K562 (cell line): ENCODE data around the gene CAPN7. TPM values are rescaled to one million over a fixed set of nuclear protein-coding genes. Genes with fewer than 3 reads are reported as not detected.
"Not testable (repeated sequence)": the region's sequence is repeated elsewhere in the genome, so short reads cannot be mapped to it uniquely, and the experiment has no call there.

Experiments used
- ATF3 ChIP-seq, 2 experiments: fragments of 450-650 bp in 1 of 2; sonication (generic) in 1 of 2; formaldehyde crosslinking in 1 of 2; IDR thresholded peaks in 1 of 2; conservative IDR thresholded peaks in 1 of 2; 2 replicates each; pipeline versions ENCODE4 v1.6.1 to v1.8.1; 2016 to 2023; ENCODE audit warnings: mild to moderate bottlenecking in 2 of 2, moderate library complexity in 2 of 2, inconsistent platforms in 1 of 2, missing genetic modification reagents in 1 of 2
- ATF7 ChIP-seq: fragments of 450-650 bp; IDR thresholded peaks from 2 replicates; pipeline ENCODE4 v1.7.1; 2014; ENCODE audit warnings: mild to moderate bottlenecking, moderate library complexity
- BRD9 ChIP-seq: fragments of 450-650 bp; IDR thresholded peaks from 2 replicates; pipeline ENCODE4 v1.6.1; 2018; ENCODE audit warnings: low read depth; ENCODE audit not compliant: partially characterized antibody
- EHMT2 ChIP-seq: fragments of 450-650 bp; IDR thresholded peaks from 2 replicates; pipeline ENCODE4 v1.6.1; 2018; ENCODE audit warnings: antibody characterized with exemption
- MGA ChIP-seq: fragments of 450-650 bp; IDR thresholded peaks from 2 replicates; pipeline ENCODE4 v1.6.1; 2016; ENCODE audit warnings: mild to moderate bottlenecking, moderate library complexity
- POLR2A ChIP-seq: fragments of 450-650 bp; conservative IDR thresholded peaks from 2 replicates; pipeline ENCODE4 v1.6.1; 2016
- POLR2G ChIP-seq: fragments of 200-400 bp; formaldehyde crosslinking; IDR thresholded peaks from 2 replicates; pipeline ENCODE4 v1.6.1; 2017; ENCODE audit warnings: low read depth, mild to moderate bottlenecking, antibody characterized with exemption, low read length, moderate library complexity
- POLR2H ChIP-seq: IDR thresholded peaks from 2 replicates; pipeline ENCODE4 v1.6.1; 2016; ENCODE audit warnings: missing genetic modification characterization, low read depth, mild to moderate bottlenecking, control low read depth, missing compliant biosample characterization, moderate library complexity
- TAF1 ChIP-seq: IDR thresholded peaks from 2 replicates; pipeline ENCODE4 v1.6.1; 2011; ENCODE audit warnings: mild to moderate bottlenecking, low read length, moderate library complexity; ENCODE audit not compliant: insufficient read depth, control insufficient read depth, severe bottlenecking; ENCODE audit errors: extremely low read depth
- TEAD4 ChIP-seq, 2 experiments: sonication (generic) in 1 of 2; formaldehyde crosslinking in 1 of 2; IDR thresholded peaks; 2 replicates each; pipeline versions ENCODE4 v1.6.1 to v1.8.0; 2012 to 2022; ENCODE audit warnings: borderline replicate concordance in 1 of 2, inconsistent platforms in 1 of 2, low read length in 1 of 2, mild to moderate bottlenecking in 1 of 2, missing genetic modification reagents in 1 of 2
- TRIM25 ChIP-seq: fragments of 450-650 bp; IDR thresholded peaks from 2 replicates; pipeline ENCODE4 v1.7.0; 2016; ENCODE audit warnings: borderline replicate concordance
- polyA plus RNA-seq, 8 experiments: library from polyadenylated mRNA; depleted of rRNA in 4 of 8; stranded (reverse) in 5 of 8; unstranded in 3 of 8; fragments of >200 nt; fragmentation: Nextera tagmentation in 2 of 8; fragmentation: Illumina TruSeq in 1 of 8; extraction: Ambion mirVana in 2 of 8; extraction: Trizol in 1 of 8; gene quantifications; 2 replicates each; pipeline versions ENCODE4 v1.2.1 to v1.2.3, GENCODE V29; 2011 to 2014; ENCODE audit warnings: inconsistent platforms in 1 of 8, missing spikeins in 1 of 8
- total RNA-seq, 7 experiments: library from RNA; depleted of rRNA in 6 of 7; stranded (reverse); fragments of >200 nt in 6 of 7; fragmentation: Illumina TruSeq in 2 of 7; extraction: Trizol in 2 of 7; gene quantifications; 2 replicates each; pipeline versions ENCODE4 v1.2.1 to v1.2.3, GENCODE V29; 2011 to 2021; ENCODE audit warnings: low replicate concordance in 1 of 7

Gene CAPN7
- total and polyA plus RNA-seq, 9 of the 15 experiments (the other 6 are each of a cell fraction or from before 2014, with no cell fraction given): 6.5 to 42.7 (median 32.7) TPM

- TF ChIP-seq TRIM25: 0 out of 2 replicates have a peak, but pooled peaks have one; percentile 57
- 0 out of 2 replicates have a peak, but pooled peaks have one; percentile 47 for TF ChIP-seq EHMT2
- peak; percentile 74 for TF ChIP-seq BRD9
- TF ChIP-seq POLR2H (tag): peak; percentile 82
- TF ChIP-seq ATF3 (IDR thresholded peaks at IDR 0.05): peak; percentile 15; the same call in 1 of the 2 replicates
- TF ChIP-seq ATF3 (CRISPR knock-in tag; conservative IDR thresholded peaks at IDR 0.05); TEAD4 (CRISPR knock-in tag; IDR thresholded peaks at IDR 0.05; ENCODE audit: borderline replicate concordance): not testable (repeated sequence)
- TF ChIP-seq TAF1: peak; percentile 62
- TF ChIP-seq POLR2A: peak; percentile 73
- TF ChIP-seq ATF7: peak; percentile 27; the same call in 1 of the 2 replicates
- TF ChIP-seq POLR2G: peak; percentile 66
- TF ChIP-seq TEAD4 (IDR thresholded peaks at IDR 0.05; ENCODE audit: low read length): 0 out of 2 replicates have a peak, but pooled peaks have one; percentile 16
- peak; percentile 61 for TF ChIP-seq MGA
Measured at GRCh38 chr3:15186477-15187164, 19.4 kb upstream of the CAPN7 start (continued).
